HCT116 (cell line): ENCODE measurements around the gene MED13L. TPM values are rescaled to one million over a fixed set of nuclear protein-coding genes. Genes with fewer than 3 reads are reported as not detected.
A peak's percentile ranks its signal among the peaks of the same experiment; 100 is the strongest.

ENCODE experiments used
- ATAC-seq: fragments of 200-7000 bp; cut with Tn5 transposase; 2 replicates; pipeline ENCODE4 v1.9.1; 2020; ENCODE audit warnings: mild to moderate bottlenecking, moderate library complexity
- BruUV-seq: library from RNA; stranded (reverse); fragments of 400-500 nt; replicated peaks from 2 replicates; lab custom pipeline; 2021; lab: Mats Ljungman, UMichigan
- CTCF ChIA-PET: fragments of 300-600 bp; sonication (Branson Sonifier 250); formaldehyde crosslinking; loops from one replicate; lab custom pipeline; 2021; ENCODE audit warnings: antibody characterized with exemption; lab: Charles Lee
- POLR2A ChIA-PET: fragments of 300-600, 350-600 bp; sonication (Branson Sonifier 250); formaldehyde crosslinking; loops from one replicate; lab custom pipeline; 2021; ENCODE audit warnings: antibody characterized with exemption; lab: Charles Lee
- RAD21 ChIA-PET, 2 experiments: fragments of 300-600 bp; sonication (Branson Sonifier 250); formaldehyde crosslinking; loops; one replicate each; lab custom pipeline; 2023; ENCODE audit warnings: low total read pairs in 2 of 2; ENCODE audit not compliant: uncharacterized antibody in 2 of 2, unreplicated experiment in 2 of 2, low non-redundant PET in 1 of 2; lab: Charles Lee
- DNase-seq: peaks from one replicate; pipeline ENCODE4 v3.0.0-alpha.2; 2010; ENCODE audit warnings: low read depth, low spot score
- H2AFZ ChIP-seq: fragments of 200-600 bp; shearing (Covaris generic), sonication (generic); 2 replicates; pipeline ENCODE4 v1.6.1; 2017; ENCODE audit warnings: low read depth, mixed run types, mixed read lengths, antibody characterized with exemption, low read length; ENCODE audit not compliant: poor library complexity, severe bottlenecking
- H3K27ac ChIP-seq: 2 replicates; pipeline ENCODE4 v1.5.1; 2012; ENCODE audit warnings: low read depth, low read length
- H3K27me3 ChIP-seq: fragments of 200-600 bp; sonication (generic); 2 replicates; pipeline ENCODE4 v1.6.1; 2016; ENCODE audit warnings: mixed run types, low read length, mixed read lengths; ENCODE audit not compliant: insufficient read depth
- H3K36me3 ChIP-seq, 2 experiments: fragments of 200-500 bp in 1 of 2; fragments of 200-600 bp in 1 of 2; sonication (Bioruptor generic) in 1 of 2; sonication (generic) in 1 of 2; 2 replicates each; pipeline versions ENCODE4 v1.5.1 to v1.6.1; 2014 to 2016; ENCODE audit warnings: low read length in 2 of 2, inconsistent platforms in 1 of 2, mixed read lengths in 1 of 2, mixed run types in 1 of 2; ENCODE audit not compliant: insufficient read depth in 2 of 2, control insufficient read depth in 1 of 2
- H3K4me1 ChIP-seq, 2 experiments: fragments of 200-600 bp in 1 of 2; sonication (generic) in 1 of 2; 2 replicates each; pipeline versions ENCODE4 v1.5.1 to v1.6.1; 2012 to 2017; ENCODE audit warnings: low read length in 2 of 2, inconsistent platforms in 1 of 2, mild to moderate bottlenecking in 1 of 2, mixed read lengths in 1 of 2, mixed run types in 1 of 2, moderate library complexity in 1 of 2; ENCODE audit not compliant: insufficient read depth in 2 of 2, control insufficient read depth in 1 of 2
- H3K4me2 ChIP-seq: fragments of 200-600 bp; sonication (generic); 2 replicates; pipeline ENCODE4 v1.6.1; 2017; ENCODE audit warnings: mixed run types, low read length, mixed read lengths
- H3K4me3 ChIP-seq, 2 experiments: fragments of 200-600 bp in 1 of 2; sonication (generic) in 1 of 2; replicated peaks in 1 of 2; 2 replicates each; pipeline ENCODE4 v1.5.1; 2011 to 2016; ENCODE audit warnings: low read length in 2 of 2, control low read depth in 1 of 2, low read depth in 1 of 2, mild to moderate bottlenecking in 1 of 2, mixed read lengths in 1 of 2, mixed run types in 1 of 2
- H3K79me2 ChIP-seq: fragments of 200-600 bp; sonication (generic); 2 replicates; pipeline ENCODE4 v1.6.1; 2017; ENCODE audit warnings: mild to moderate bottlenecking, mixed run types, low read length, moderate library complexity, mixed read lengths; ENCODE audit not compliant: insufficient read depth
- H3K9ac ChIP-seq: fragments of 200-600 bp; sonication (generic); 2 replicates; pipeline ENCODE4 v1.6.1; 2016; ENCODE audit warnings: low read length, mixed read lengths
- H3K9me2 ChIP-seq: fragments of 200-600 bp; sonication (generic), shearing (Covaris generic); 2 replicates; pipeline ENCODE4 v1.6.1; 2017; ENCODE audit warnings: mixed run types, mild to moderate bottlenecking, moderate library complexity; ENCODE audit not compliant: insufficient read depth
- H3K9me3 ChIP-seq, 2 experiments: fragments of 200-500 bp in 1 of 2; fragments of 200-600 bp in 1 of 2; sonication (Bioruptor generic) in 1 of 2; sonication (generic) in 1 of 2; 2 replicates each; pipeline ENCODE4 v1.6.1; 2014 to 2017; ENCODE audit warnings: low read length in 2 of 2, mixed read lengths in 2 of 2, inconsistent platforms in 1 of 2, low read depth in 1 of 2, mild to moderate bottlenecking in 1 of 2, mixed run types in 1 of 2, moderate library complexity in 1 of 2; ENCODE audit not compliant: control insufficient read depth in 1 of 2, insufficient read depth in 1 of 2
- H4K20me1 ChIP-seq: fragments of 200-600 bp; sonication (generic), shearing (Covaris generic); 2 replicates; pipeline ENCODE4 v1.6.1; 2017; ENCODE audit warnings: mixed run types, mild to moderate bottlenecking, moderate library complexity; ENCODE audit not compliant: insufficient read depth
- CBX3 ChIP-seq: IDR thresholded peaks from 2 replicates; pipeline ENCODE4 v1.6.1; 2012; ENCODE audit warnings: low read depth
- CEBPB ChIP-seq: IDR thresholded peaks from 2 replicates; pipeline ENCODE4 v1.6.1; 2012; ENCODE audit warnings: low read depth
- EGR1 ChIP-seq: IDR thresholded peaks from 2 replicates; pipeline ENCODE4 v1.6.1; 2012; ENCODE audit warnings: low read depth
- EZH2 ChIP-seq: fragments of 200-600 bp; sonication (generic); IDR thresholded peaks from 2 replicates; pipeline ENCODE4 v1.6.1; 2017; ENCODE audit warnings: antibody characterized with exemption, mixed run types
- POLR2A ChIP-seq: IDR thresholded peaks from 2 replicates; pipeline ENCODE4 v1.7.0; 2011; ENCODE audit warnings: borderline replicate concordance; ENCODE audit not compliant: insufficient read depth, insufficient read length; ENCODE audit errors: extremely low read depth
- POLR2AphosphoS5 ChIP-seq: IDR thresholded peaks from 2 replicates; pipeline ENCODE4 v1.6.1; 2011; ENCODE audit warnings: mild to moderate bottlenecking, low read depth, low read length, moderate library complexity
- RAD21 ChIP-seq: IDR thresholded peaks from 2 replicates; pipeline ENCODE4 v1.6.1; 2012; ENCODE audit warnings: low read depth, mild to moderate bottlenecking
- REST ChIP-seq: IDR thresholded peaks from 2 replicates; pipeline ENCODE4 v1.6.1; 2012; ENCODE audit warnings: low read depth
- SP1 ChIP-seq: IDR thresholded peaks from 2 replicates; pipeline ENCODE4 v1.6.1; 2012; ENCODE audit warnings: low read depth
- TCF7L2 ChIP-seq: IDR thresholded peaks from 2 replicates; pipeline ENCODE4 v1.7.0; 2011; ENCODE audit warnings: borderline replicate concordance, inconsistent platforms; ENCODE audit not compliant: insufficient read depth, insufficient read length; ENCODE audit errors: extremely low read depth
- YY1 ChIP-seq: IDR thresholded peaks from 2 replicates; pipeline ENCODE4 v1.6.1; 2011; ENCODE audit warnings: low read length, low read depth, moderate library complexity, mild to moderate bottlenecking; ENCODE audit not compliant: insufficient replicate concordance; ENCODE audit errors: extremely low read depth
- ZBTB33 ChIP-seq: IDR thresholded peaks from 2 replicates; pipeline ENCODE4 v1.6.1; 2011; ENCODE audit warnings: mild to moderate bottlenecking, low read length, moderate library complexity; ENCODE audit not compliant: insufficient replicate concordance; ENCODE audit errors: extremely low read depth
- ZFX ChIP-seq: fragments of 450-650 bp; IDR thresholded peaks from 2 replicates; pipeline ENCODE4 v1.6.1; 2017
- ZNF274 ChIP-seq: fragments of 200-500 bp; sonication (Bioruptor generic); IDR thresholded peaks from 2 replicates; pipeline ENCODE4 v1.6.1; 2014; ENCODE audit warnings: mild to moderate bottlenecking, low read depth, low read length, inconsistent platforms
- intact Hi-C: fragments of 100-400 bp; cut with micrococcal nuclease; formaldehyde crosslinking; loops from 2 replicates; pipeline ENCODE4 v1.10.0; 2022
- total RNA-seq: library from RNA; stranded (reverse); gene quantifications from one replicate; pipeline ENCODE4 v1.2.1, GENCODE V29; 2021; ENCODE audit not compliant: unreplicated experiment

MED13L gene
- total RNA-seq, 1 experiment from 2014 or later: 176 TPM

GRCh38 chr12:116164250-116165035, 113.0 kb downstream of the MED13L start:
- no peak overlapping the region for H3K4me3 ChIP-seq
- BruUV-seq: no TSS peak
- H3K4me2 ChIP-seq: peak overlapping the region; percentile 48
- ChIA-PET CTCF (no interaction called here), RAD21 (no interaction called here), POLR2A (interaction anchor here (1.2 kb wide), 1 partner anchor 10 kb away, joined by 3 read pairs; no protein-coding TSS in a partner anchor)
- no peaks in the 10 kb centered on the region for H3K27me3 ChIP-seq
- 0 out of 2 replicates have a peak, but pooled peaks have one; percentile 21 for TF ChIP-seq CEBPB
- TF ChIP-seq EZH2: no peak
- H2AFZ ChIP-seq: no peak overlapping the region
- intact Hi-C loops: no loop called here
- H3K9me2 ChIP-seq: no peaks in the 10 kb centered on the region
- no peak for DNase-seq
- H3K9me3 ChIP-seq: no peaks in the 10 kb centered on the region
- H3K4me1 ChIP-seq: peaks cover 52 to 78% of the 10 kb centered on the region in 2 experiments
- H4K20me1 ChIP-seq: peaks cover 82% of the 10 kb centered on the region
- H3K79me2 ChIP-seq: peaks cover 100% of the 10 kb centered on the region
- H3K27ac ChIP-seq: no peak overlapping the region
- no peaks in the 10 kb centered on the region for H3K36me3 ChIP-seq
- no peak overlapping the region for H3K9ac ChIP-seq
- no peak for ATAC-seq

- intact Hi-C loops: no loop called here
- Histone ChIP-seq H3K36me3 (no peaks in the 10 kb centered on the region), H4K20me1 (peaks cover 81% of the 10 kb centered on the region), H3K4me2 (no peak overlapping the region), H3K27ac (no peak overlapping the region), H3K27me3 (no peaks in the 10 kb centered on the region), H3K9me2 (no peaks in the 10 kb centered on the region), H3K4me1 (peaks cover 53 to 73% of the 10 kb centered on the region in 2 experiments), H3K9me3 (no peaks in the 10 kb centered on the region), H3K9ac (no peak overlapping the region), H2AFZ (no peak overlapping the region), H3K79me2 (peaks cover 100% of the 10 kb centered on the region), H3K4me3 (no peak overlapping the region)
- CTCF ChIA-PET: no interaction called here
- POLR2A ChIA-PET: no interaction called here
- BruUV-seq: no TSS peak
- ATAC-seq: no peak
- DNase-seq: no peak
- RAD21 ChIA-PET: no interaction called here
- no peak for TF ChIP-seq POLR2A
- TF ChIP-seq POLR2AphosphoS5: no peak
- no peak for TF ChIP-seq CBX3
- no peak for TF ChIP-seq EGR1
- TF ChIP-seq ZBTB33: no peak
- no peak for TF ChIP-seq ZNF274
- no peak for TF ChIP-seq TCF7L2
- no peak for TF ChIP-seq REST
- TF ChIP-seq ZFX: no peak
- no peak for TF ChIP-seq EZH2
- TF ChIP-seq CEBPB: no peak
- no peak for TF ChIP-seq SP1
- TF ChIP-seq YY1: no peak
- no peak for TF ChIP-seq RAD21
These were observed 115.4 kb downstream of the MED13L start for GRCh38 chr12:116162071-116162470.
